ENCODE measurements around the gene GAS2L1.

GAS2L1 gene

DNA sequence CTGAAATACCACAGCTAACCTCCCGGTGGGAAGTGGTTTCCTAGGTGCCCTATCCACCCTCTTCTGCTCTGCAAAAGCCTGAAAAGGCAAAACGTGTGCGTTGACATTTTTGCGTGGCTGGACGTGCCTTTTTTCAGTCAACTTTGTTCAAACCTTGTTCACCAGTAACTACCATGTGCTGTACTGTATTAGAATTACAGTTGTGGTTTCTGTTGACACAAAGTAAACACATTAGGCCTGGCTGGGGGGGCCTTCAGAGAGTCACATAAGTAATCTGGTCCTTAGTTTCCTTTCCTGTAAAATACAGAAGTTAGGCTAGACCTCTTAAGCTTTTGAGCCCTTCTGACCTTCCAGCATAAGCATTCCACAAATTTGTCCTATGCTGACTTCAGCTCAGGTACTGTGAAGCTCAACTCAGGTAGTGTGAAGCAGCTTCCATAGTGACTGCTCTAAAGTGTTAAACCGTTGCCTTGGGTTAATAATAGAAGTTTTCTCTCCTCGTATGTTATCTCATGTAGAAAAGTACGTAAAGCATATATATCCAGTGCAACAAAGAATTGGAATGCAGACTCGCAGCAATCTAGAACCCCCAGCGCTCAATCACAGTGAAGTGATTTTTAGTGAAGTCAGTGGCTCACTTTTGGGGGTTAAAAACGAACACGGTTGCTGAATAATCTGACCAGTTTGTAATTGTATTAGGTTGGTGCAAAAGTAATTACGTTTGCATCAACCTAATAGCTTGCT is 36.5 kb upstream of the GAS2L1 start (continued):
- TF ChIP-seq ZFHX2 (tag by site-specific recombination; conservative IDR thresholded peaks at IDR 0.05), result no peak
- no peak for TF ChIP-seq WT1 (tag by site-specific recombination; IDR thresholded peaks at IDR 0.05)
- no peak for TF ChIP-seq ZNF548 (tag by site-specific recombination; IDR thresholded peaks at IDR 0.05)
- TF ChIP-seq ZNF621 (tag by site-specific recombination; IDR thresholded peaks at IDR 0.05), result no peak
- TF ChIP-seq GLI2 (tag by site-specific recombination; IDR thresholded peaks at IDR 0.05; ENCODE audit: borderline replicate concordance, low read depth), result no peak
- no peak for TF ChIP-seq ZNF169 (tag by site-specific recombination; IDR thresholded peaks at IDR 0.05)
- TF ChIP-seq FEZF1 (tag by site-specific recombination; IDR thresholded peaks at IDR 0.05), result peak; percentile 92
- no peak for TF ChIP-seq SP2 (tag by site-specific recombination; IDR thresholded peaks at IDR 0.05)
- TF ChIP-seq GLIS1 (tag by site-specific recombination; IDR thresholded peaks at IDR 0.05), result peak; percentile 83
- no peak for TF ChIP-seq MYNN (tag by site-specific recombination; IDR thresholded peaks at IDR 0.05; ENCODE audit: borderline replicate concordance)
- no peak for TF ChIP-seq ZBTB7A (tag by site-specific recombination; IDR thresholded peaks at IDR 0.05; ENCODE audit: low read depth)
- 0 out of 2 replicates have a peak, but pooled peaks have one; percentile 23 for TF ChIP-seq ZNF184 (tag by site-specific recombination; IDR thresholded peaks at IDR 0.05)
- no peak for TF ChIP-seq ZFP37 (tag by site-specific recombination; IDR thresholded peaks at IDR 0.05)

DNA sequence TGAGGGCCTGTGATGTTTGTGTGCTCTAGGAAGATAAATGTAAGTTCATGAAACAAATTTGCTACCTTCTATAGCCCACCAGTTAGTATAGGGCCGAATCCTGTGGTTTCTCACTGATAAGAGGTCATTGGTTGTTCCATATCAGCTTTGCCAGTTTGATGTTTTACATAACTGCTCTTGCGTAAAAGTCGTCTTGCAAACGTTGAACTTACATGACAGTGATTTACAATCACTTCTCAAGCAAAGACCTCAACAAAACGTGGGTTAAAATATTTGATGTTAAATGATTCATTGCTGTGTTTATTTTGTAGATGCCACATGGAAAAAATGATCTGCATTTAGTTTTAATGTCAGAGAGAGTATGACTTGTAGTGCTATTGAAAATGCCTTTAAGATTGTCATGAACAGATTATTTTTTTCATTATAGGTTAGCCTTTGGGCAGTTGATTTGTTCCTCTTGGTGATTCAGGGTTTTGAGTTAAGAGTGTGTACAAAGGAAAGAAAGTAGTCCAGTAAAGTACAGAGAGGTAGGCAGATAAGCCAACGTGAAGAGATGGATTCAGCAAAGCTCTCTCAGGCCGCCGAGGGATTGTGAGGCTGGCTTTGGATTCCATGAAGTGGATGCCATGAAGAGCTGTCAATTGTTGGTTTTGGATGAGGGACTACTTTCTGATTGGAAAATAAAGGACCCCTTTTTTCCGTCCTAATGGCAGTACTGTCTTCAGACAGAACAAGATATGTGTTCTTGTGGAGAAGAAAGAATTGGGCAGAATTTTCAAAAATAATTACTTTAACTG is 35.8 kb upstream of the GAS2L1 start:
- H3K9me3 ChIP-seq (ENCODE audit: control insufficient read depth, insufficient read depth, low read depth, low read length), result no peaks in the 10 kb centered on the region
- TF ChIP-seq, protein P1, sequence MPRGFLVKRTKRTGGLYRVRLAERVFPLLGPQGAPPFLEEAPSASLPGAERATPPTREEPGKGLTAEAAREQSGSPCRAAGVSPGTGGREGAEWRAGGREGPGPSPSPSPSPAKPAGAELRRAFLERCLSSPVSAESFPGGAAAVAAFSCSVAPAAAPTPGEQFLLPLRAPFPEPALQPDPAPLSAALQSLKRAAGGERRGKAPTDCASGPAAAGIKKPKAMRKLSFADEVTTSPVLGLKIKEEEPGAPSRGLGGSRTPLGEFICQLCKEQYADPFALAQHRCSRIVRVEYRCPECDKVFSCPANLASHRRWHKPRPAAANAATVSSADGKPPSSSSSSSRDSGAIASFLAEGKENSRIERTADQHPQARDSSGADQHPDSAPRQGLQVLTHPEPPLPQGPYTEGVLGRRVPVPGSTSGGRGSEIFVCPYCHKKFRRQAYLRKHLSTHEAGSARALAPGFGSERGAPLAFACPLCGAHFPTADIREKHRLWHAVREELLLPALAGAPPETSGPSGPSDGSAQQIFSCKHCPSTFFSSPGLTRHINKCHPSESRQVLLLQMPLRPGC (tag by site-specific recombination; IDR thresholded peaks at IDR 0.05), result no peak
- TF ChIP-seq, protein P2, sequence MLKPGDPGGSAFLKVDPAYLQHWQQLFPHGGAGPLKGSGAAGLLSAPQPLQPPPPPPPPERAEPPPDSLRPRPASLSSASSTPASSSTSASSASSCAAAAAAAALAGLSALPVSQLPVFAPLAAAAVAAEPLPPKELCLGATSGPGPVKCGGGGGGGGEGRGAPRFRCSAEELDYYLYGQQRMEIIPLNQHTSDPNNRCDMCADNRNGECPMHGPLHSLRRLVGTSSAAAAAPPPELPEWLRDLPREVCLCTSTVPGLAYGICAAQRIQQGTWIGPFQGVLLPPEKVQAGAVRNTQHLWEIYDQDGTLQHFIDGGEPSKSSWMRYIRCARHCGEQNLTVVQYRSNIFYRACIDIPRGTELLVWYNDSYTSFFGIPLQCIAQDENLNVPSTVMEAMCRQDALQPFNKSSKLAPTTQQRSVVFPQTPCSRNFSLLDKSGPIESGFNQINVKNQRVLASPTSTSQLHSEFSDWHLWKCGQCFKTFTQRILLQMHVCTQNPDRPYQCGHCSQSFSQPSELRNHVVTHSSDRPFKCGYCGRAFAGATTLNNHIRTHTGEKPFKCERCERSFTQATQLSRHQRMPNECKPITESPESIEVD (tag by site-specific recombination; IDR thresholded peaks at IDR 0.05), result peak; percentile 83
- peak; percentile 47; the same call in 1 of the 2 replicates for TF ChIP-seq FEZF1 (tag by site-specific recombination; IDR thresholded peaks at IDR 0.05)
- peak; percentile 40; the same call in 1 of the 2 replicates for TF ChIP-seq TCF7L2 (IDR thresholded peaks at IDR 0.05; ENCODE audit: borderline replicate concordance, low read depth, low read length)
- TF ChIP-seq KLF9 (tag by site-specific recombination; IDR thresholded peaks at IDR 0.05; ENCODE audit: low read depth), result no peak
- TF ChIP-seq ZNF701 (tag by site-specific recombination; IDR thresholded peaks at IDR 0.05), result no peak
- TF ChIP-seq ZEB2 (tag by site-specific recombination; IDR thresholded peaks at IDR 0.05), result peak; percentile 32; the same call in 1 of the 2 replicates
- TF ChIP-seq ZNF629 (tag by site-specific recombination; IDR thresholded peaks at IDR 0.05), result peak; percentile 32; the same call in 1 of the 2 replicates
- TF ChIP-seq SP7 (tag by site-specific recombination; IDR thresholded peaks at IDR 0.05), result peak; percentile 30; the same call in 1 of the 2 replicates
- TF ChIP-seq, protein P3, sequence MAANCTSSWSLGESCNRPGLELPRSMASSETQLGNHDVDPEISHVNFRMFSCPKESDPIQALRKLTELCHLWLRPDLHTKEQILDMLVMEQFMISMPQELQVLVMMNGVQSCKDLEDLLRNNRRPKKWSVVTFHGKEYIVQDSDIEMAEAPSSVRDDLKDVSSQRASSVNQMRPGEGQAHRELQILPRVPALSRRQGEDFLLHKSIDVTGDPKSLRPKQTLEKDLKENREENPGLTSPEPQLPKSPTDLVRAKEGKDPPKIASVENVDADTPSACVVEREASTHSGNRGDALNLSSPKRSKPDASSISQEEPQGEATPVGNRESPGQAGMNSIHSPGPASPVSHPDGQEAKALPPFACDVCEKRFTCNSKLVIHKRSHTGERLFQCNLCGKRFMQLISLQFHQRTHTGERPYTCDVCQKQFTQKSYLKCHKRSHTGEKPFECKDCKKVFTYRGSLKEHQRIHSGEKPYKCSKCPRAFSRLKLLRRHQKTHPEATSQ (tag by site-specific recombination; IDR thresholded peaks at IDR 0.05), result no peak
- TF ChIP-seq ZNF747 (tag by site-specific recombination; IDR thresholded peaks at IDR 0.05), result no peak
- TF ChIP-seq ZNF600 (tag by site-specific recombination; IDR thresholded peaks at IDR 0.05), result 0 out of 2 replicates have a peak, but pooled peaks have one; percentile 15
- TF ChIP-seq TRIM28 (IDR thresholded peaks at IDR 0.05; ENCODE audit: borderline replicate concordance, low read length), result 0 out of 2 replicates have a peak, but pooled peaks have one; percentile 41
- TF ChIP-seq ZNF660 (tag by site-specific recombination; IDR thresholded peaks at IDR 0.05), result peak; percentile 21; the same call in 1 of the 2 replicates
- TF ChIP-seq ZNF324 (tag by site-specific recombination; IDR thresholded peaks at IDR 0.05), result no peak
- TF ChIP-seq ZXDB (tag by site-specific recombination; IDR thresholded peaks at IDR 0.05), result no peak
- TF ChIP-seq ZNF366 (tag by site-specific recombination; conservative IDR thresholded peaks at IDR 0.05), result 0 out of 2 replicates have a peak, but pooled peaks have one; percentile 16
- TF ChIP-seq, protein P4, sequence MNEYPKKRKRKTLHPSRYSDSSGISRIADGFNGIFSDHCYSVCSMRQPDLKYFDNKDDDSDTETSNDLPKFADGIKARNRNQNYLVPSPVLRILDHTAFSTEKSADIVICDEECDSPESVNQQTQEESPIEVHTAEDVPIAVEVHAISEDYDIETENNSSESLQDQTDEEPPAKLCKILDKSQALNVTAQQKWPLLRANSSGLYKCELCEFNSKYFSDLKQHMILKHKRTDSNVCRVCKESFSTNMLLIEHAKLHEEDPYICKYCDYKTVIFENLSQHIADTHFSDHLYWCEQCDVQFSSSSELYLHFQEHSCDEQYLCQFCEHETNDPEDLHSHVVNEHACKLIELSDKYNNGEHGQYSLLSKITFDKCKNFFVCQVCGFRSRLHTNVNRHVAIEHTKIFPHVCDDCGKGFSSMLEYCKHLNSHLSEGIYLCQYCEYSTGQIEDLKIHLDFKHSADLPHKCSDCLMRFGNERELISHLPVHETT (tag by site-specific recombination; IDR thresholded peaks at IDR 0.05), result no peak
- peak overlapping the region; percentile 75 for H3K4me3 ChIP-seq (ENCODE audit: low read depth, low read length)
- peaks cover 34 to 82% of the 10 kb centered on the region in 2 experiments for H3K36me3 ChIP-seq (ENCODE audit: control insufficient read depth in 2 of 2, insufficient read depth in 1 of 2, low read length in 2 of 2)
- ChIA-PET POLR2A (interaction anchor here (0.7 to 1.3 kb wide), 4 partner anchors 9 to 40 kb away, joined by 3 to 6 read pairs (median 4); partner anchors contain the start of gene GAS2L1), CTCF (interaction anchor here (0.6 to 0.7 kb wide), 2 partner anchors 33 to 41 kb away, joined by 3 read pairs; no protein-coding TSS in a partner anchor)
- peak overlapping the region; percentile 99; the same call in 1 of the 2 replicates for H3K27ac ChIP-seq (ENCODE audit: extremely low read depth, low read depth, low read length)
- H3K4me1 ChIP-seq (ENCODE audit: control insufficient read depth, insufficient read depth, low read length), result peaks cover 7% of the 10 kb centered on the region

All from HEK293 (cell line).